OCI-LY3 (cell line): Measurements from ENCODE around the gene CCSER1.

ENCODE experiments used
- EZH2phosphoT487 ChIP-seq: fragments of 200-600 bp; shearing (Covaris generic); IDR thresholded peaks from 2 replicates; pipeline ENCODE4 v1.6.1; 2018; ENCODE audit warnings: antibody characterized with exemption, mixed run types, low read depth
- TF ChIP-seq, protein P1 (sequence below): fragments of 200-600, 300-600 bp; sonication (generic); IDR thresholded peaks from 2 replicates; pipeline ENCODE4 v1.5.1; 2014; ENCODE audit warnings: antibody characterized with exemption, low read length, low read depth

DNA sequence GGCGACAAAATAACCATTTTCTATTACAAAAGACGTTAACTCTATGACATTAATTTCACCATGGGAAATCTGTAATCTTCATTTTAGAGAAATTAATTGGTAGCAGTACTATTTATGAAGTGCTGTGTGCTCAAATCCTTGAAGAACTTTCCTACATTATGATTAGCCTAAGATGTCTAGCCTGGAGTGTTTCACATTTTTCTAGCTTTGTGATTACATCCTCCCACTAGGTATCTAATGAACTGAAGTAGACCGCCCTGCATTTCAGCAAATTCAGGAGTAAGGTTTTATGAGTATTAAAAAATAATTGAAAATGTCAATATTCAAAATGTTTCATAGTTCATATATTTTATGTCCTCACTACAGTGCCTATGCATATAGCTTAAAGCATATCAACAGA lies 713.1 kb downstream of the CCSER1 start:
- TF ChIP-seq, protein P1, sequence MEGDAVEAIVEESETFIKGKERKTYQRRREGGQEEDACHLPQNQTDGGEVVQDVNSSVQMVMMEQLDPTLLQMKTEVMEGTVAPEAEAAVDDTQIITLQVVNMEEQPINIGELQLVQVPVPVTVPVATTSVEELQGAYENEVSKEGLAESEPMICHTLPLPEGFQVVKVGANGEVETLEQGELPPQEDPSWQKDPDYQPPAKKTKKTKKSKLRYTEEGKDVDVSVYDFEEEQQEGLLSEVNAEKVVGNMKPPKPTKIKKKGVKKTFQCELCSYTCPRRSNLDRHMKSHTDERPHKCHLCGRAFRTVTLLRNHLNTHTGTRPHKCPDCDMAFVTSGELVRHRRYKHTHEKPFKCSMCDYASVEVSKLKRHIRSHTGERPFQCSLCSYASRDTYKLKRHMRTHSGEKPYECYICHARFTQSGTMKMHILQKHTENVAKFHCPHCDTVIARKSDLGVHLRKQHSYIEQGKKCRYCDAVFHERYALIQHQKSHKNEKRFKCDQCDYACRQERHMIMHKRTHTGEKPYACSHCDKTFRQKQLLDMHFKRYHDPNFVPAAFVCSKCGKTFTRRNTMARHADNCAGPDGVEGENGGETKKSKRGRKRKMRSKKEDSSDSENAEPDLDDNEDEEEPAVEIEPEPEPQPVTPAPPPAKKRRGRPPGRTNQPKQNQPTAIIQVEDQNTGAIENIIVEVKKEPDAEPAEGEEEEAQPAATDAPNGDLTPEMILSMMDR = no peak
- TF ChIP-seq EZH2phosphoT487 = no peak
